Measurements from ENCODE around the gene SDCCAG8. TPM values are rescaled to one million over a fixed set of nuclear protein-coding genes. Genes with fewer than 3 reads are reported as not detected.

Gene SDCCAG8
- polyA plus RNA-seq, 3 donors: 15.6 to 23.4 (median 16.7) TPM

DNA sequence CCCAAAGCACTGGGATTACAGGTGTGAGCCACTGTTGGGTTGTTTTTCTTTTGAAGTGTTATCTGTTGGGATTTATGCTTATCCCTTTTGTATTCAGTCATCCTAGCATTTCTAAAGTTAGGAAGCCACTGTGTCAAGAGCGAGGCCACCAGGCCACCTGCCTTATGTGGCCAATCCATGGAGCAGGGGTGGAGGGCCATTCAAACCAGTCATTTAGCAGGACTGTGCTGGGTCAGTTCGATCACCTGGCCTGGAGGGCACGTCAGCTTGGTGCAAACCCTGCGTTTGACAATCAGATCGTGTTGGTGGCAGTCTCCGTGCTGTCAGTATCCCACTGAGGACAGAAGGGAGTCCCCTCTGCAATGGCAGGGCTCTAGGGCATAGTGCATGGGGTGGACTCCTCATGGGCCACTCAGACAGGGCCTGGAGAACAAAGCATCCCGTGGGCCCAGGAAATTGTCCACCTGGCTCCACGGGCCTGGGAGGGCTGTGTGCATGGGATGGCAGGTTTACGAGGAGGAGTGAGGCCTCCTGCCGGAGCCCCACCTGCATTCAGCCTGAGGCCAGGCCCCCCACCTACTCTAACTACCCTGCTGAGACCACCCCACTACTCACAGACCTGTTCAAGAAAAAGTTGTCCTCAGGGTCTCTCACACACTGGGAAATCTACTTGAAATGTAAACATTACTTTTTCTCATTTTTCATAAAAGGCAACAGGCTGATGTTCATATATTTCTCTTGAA is 242.3 kb downstream of the SDCCAG8 start:
- 94 to 96% (median 95%) methylated on average over 10 of the region's 10 CpGs for WGBS, 3 donors
- H3K27ac ChIP-seq (ENCODE audit: low read depth, low read length): no peak overlapping the region

DNA sequence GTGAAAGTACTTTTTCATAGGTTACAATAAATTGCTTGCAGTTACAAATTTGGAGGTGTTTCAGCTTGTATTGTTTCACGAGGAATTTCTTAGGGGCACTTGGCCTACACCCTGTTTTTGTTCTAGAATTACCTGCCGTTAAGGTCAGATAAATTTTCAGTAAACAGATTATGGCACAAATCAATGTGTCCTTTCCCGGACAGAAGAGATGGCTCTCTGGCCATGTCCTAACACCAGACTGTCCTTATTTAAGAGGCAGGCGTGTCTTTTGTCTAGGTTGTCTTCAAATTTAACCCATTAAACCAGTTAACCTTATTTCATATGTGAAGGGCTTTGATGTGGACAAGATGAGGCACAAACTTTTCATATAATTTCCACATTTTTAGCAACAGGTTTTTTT is 243.4 kb downstream of the SDCCAG8 start:
- H3K27ac ChIP-seq (ENCODE audit: low read depth, low read length): no peak overlapping the region
- WGBS, 3 donors: 53 to 90% (median 90%) methylated on average over 4 of the region's 4 CpGs

DNA sequence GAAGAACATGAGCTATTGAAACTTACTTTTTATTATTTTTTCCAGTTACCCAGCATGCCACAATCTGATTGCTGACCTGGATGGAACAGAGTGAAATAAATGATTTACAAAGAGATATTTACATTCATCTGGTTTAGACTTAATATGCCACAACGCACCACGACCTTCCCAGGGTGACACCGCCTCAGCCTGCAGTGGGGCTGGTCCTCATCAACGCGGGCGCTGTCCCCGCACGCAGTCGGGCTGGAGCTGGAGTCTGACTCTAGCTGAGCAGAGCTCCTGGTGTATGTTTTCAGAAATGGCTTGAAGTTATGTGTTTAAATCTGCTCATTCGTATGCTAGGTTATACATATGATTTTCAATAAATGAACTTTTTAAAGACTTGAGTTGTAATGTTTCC is 243.9 kb downstream of the SDCCAG8 start:
- H3K27ac ChIP-seq (ENCODE audit: low read depth, low read length): no peak overlapping the region
- 90 to 97% (median 93%) methylated on average over 10 of the region's 10 CpGs for WGBS, 3 donors

DNA sequence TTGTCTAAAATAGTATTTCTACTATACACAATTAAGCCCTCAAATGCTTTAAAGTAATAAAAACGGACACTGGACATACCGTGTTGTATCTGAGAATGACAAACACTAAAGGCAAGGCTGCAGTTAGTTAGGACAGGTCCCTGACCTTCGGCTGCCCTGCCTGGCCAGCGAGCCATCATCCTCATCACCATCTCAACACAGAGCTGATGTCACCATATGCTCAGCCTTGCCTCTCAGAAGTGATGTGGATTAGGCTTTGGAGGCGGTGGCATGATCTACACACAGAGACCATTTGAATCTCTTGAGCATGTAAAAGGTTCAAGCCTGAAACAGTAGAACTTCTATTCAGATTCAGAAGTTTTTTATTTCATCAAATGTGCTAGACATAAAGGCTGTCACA is 244.7 kb downstream of the SDCCAG8 start:
- H3K27ac ChIP-seq (ENCODE audit: low read depth, low read length): no peak overlapping the region
- 86 to 95% (median 92%) methylated on average over 5 of the region's 5 CpGs for WGBS, 3 donors

DNA sequence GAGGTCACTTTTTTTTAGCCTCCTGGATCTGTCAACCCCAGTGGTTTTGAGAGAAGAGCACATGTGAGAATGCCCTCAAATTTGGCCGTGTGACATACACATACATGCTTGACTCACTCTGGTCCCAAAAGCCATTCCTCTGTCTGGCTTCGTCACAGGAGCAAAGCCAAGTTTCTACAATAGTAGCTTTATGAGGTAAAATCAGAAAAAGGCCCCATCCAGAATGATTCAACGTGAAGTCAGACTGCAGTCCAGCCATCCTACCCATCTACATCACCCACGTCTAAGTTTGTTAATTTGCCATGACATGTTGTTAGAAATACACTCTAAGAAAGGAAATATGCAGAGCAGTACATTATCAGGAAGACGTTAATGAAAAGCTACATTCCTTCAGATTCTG is 245.2 kb downstream of the SDCCAG8 start:
- H3K27ac ChIP-seq (ENCODE audit: low read depth, low read length): no peak overlapping the region
- 78 to 90% (median 84%) methylated on average over 5 of the region's 5 CpGs for WGBS, 3 donors

DNA sequence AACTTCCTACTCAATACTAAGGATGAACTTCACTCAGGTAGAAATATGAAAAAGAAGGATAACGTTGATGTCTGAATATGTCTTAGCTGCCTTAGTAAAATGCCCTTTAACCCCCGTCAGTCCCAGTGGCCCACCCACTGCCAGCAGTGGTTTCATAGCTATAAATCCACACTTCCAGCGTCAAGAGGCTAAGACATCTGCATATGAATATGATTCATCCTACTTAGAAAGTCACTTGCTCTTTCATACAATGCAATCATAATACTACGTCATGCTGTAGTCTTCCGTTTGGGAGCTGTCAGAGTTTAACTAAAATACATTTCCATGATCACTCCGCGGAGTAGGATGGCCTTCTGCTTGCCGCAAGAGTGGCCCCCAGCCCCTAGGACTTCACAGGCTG is 247.3 kb downstream of the SDCCAG8 start:
- H3K27ac ChIP-seq (ENCODE audit: low read depth, low read length): no peak overlapping the region
- 89 to 95% (median 95%) methylated on average over 8 of the region's 8 CpGs for WGBS, 3 donors

DNA sequence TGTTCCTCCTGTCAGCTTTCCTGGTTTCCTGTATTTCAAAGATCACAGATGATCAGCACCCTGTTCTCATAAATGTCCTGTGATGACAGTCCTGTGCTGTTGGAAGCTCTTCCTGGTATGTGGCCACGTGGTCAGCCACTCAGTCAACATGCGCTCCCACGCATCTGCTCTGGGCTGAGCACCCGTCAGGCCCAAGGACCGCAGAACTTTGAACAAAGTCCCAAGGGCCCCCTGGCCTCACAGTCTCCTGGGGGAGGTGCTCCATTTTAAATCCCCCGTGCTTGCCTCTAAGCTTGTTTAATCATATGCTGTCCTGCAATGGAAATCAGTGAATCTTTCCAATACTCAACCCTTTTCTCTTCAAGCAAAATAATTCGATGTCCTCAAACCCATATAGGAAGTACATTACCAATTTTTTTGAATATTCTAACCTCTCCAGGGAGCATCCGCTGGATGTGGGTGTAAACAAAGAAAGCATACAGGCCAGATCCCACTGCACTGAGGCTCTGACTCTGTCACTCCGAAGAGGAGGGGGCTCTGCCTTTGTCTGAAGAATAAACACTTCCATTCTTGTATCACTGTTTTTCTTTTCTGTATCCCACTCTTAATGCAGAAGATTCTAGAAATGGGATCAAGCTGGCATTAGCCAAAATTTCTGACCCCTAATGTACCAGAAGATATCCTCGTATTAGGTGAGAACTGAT is 250.3 kb downstream of the SDCCAG8 start:
- H3K27ac ChIP-seq (ENCODE audit: low read depth, low read length): no peak overlapping the region
- 72 to 84% (median 79%) methylated on average over 10 of the region's 10 CpGs for WGBS, 3 donors

DNA sequence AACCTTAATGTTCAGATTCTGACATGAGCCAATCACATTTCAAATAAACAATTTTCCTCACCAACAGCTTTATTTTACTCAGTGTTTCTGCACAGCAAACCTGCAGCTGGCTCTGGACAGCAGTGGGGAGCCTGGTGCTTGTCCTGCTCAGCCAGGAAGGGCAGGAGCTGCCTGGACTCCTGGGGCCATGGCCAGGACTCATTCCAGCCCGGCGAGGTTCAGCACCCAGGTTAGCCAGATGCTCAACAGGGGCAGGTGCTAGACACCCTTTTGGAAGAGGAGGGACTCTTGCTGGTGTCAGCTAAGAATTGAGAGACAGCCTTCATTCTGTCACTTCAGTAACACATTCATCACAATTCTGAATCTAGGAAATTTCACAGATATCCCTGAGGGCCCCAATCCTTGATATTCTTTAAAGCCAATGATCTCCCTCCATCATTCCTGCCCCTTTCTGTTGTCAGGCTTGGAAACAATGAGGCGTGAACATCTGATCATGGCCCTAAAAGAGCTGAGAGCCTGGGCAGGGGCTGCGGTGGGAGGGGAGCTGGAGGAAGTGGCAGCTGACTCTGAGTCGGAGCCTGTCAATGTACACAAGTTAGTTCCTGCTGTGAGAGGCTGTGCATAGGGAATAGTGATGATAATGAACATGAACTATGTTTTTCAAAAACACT is 251.3 kb downstream of the SDCCAG8 start:
- WGBS, 3 donors: 67 to 86% (median 74%) methylated on average over 5 of the region's 5 CpGs
- H3K27ac ChIP-seq (ENCODE audit: low read depth, low read length): no peak overlapping the region

DNA sequence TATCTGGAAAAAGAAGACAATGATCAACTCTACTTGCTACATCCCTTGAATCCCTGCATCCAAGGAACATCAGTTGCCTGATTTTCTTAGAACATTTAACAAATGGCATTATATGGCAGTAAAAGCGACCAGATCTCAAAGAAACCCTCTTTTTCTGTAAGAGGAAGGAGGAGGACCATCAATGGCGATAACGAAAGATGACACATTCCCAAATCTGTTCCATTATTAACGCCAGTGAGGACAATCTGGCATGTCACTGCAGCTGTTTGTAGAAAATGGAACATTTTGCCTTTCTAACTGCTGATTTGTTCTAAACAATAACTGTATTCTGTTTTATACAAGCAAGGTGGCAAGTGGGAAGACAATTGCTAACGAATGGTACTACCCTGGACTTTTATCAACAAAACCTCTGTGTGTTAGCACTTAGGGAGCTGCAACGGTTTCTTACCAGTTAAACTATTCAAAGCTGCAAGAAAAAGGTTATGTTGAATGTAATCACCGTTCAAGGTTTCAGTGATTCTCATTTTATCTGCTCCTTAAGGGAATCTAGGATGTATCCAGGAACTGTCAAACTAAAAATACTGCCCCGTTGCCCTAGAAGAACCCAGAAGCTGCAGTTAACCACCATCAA is 251.9 kb downstream of the SDCCAG8 start:
- no peak overlapping the region for H3K27ac ChIP-seq (ENCODE audit: low read depth, low read length)
- WGBS, 3 donors: 76 to 86% (median 77%) methylated on average over 8 of the region's 8 CpGs

DNA sequence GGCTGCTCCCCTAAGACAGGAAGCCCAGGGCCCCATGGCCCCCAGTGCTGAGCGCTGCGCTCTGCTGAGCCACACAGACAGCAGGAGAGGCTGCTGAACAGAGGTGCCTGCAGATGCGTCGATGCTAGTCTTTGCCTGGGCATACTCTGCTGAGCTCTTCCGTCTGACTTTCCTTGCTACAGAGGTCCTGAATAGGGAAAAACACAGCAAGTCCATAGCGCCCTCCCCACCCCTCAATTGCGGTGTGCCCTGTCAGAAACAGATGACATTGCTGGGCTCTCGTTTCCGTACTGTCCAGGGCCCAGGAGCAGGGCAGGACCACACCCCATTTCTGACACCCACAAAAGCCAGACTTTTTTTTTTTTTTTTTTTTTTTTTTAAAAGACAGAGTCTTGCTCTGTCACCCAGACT is 252.5 kb downstream of the SDCCAG8 start:
- no peak overlapping the region for H3K27ac ChIP-seq (ENCODE audit: low read depth, low read length)
- 60 to 83% (median 66%) methylated on average over 9 of the region's 9 CpGs for WGBS, 3 donors

DNA sequence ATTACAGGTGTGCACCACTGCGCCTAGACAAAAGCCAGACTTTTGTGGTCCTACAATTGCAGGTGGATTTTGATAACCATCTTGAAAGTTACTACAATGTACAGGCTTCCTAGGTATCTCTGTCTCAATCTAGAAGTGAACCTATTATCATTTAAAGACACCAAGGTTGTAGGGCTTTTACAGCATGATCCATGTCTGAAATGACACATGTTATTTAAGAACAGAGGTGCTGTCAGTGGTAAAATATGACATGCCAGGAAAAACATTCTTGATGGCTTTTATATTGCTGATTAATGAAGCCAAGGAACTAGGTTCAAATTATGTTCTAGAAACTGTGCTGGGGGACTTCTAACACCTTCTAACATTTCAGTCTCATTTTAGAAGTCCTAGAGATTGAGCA is 253.1 kb downstream of the SDCCAG8 start:
- WGBS, 3 donors: 94 to 100% (median 98%) methylated on average over 1 of the region's 1 CpG

DNA sequence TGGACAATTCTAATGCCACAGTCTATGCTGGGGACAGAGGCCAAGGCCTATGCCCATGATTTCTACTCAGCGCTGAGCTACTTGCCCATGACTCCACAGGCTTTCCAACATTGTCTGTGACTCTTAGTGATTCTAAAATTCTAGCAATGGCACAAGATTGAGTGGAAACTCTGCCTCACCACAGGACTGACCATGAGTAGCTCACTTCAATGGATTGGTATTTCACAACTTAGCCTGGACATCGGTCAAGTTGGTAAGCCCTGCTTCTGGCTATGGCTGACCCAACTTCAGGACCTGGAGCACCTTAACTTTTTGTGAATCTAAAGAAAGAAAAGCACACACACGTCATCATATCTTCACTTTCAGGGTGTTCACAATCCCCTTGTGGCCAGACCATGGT is 255.1 kb downstream of the SDCCAG8 start:
- 93 to 97% (median 95%) methylated on average over 3 of the region's 3 CpGs for WGBS, 3 donors
- no peak overlapping the region for H3K27ac ChIP-seq (ENCODE audit: low read depth, low read length)

More for the DNA sequence above, 253.1 kb downstream of the SDCCAG8 start:
- no peak overlapping the region for H3K27ac ChIP-seq (ENCODE audit: low read depth, low read length)

DNA sequence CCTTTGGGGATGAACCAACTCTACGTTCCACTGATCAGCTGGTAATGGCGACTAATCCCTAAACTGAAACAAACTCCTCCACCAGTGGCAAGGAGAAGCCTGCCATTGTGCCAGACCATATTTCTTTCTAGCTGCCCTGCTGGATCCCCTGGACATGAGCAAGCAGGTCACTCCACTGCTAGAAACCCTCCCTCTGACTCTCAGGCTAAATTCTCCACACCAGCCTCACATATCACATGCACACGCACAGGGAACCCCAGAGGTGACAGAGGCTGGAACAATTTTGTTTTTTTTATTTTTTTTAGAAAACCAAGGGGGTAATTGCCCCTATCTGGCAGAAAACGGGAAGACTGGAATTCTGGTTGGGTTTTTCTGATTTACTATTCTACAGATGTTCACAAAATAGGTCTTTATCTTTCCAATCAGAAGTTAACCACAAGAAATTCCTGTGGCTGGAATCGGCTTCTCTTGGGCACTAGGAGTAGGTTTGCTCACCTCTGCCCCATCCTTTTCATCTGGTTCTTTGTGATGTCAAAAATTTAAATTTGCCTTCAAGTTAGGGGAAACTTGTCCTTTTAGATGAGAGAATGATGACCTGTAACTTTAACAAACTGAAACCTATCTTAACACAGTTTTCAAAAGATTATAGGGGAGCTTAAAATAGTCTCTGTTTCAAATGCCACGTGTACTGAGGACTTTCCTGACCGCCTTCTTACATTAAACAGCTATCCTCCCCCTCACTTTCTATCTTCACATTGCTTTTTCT is 258.1 kb downstream of the SDCCAG8 start:
- WGBS, 3 donors: 80 to 83% (median 81%) methylated on average over 7 of the region's 7 CpGs
- H3K27ac ChIP-seq (ENCODE audit: low read depth, low read length): no peak overlapping the region

DNA sequence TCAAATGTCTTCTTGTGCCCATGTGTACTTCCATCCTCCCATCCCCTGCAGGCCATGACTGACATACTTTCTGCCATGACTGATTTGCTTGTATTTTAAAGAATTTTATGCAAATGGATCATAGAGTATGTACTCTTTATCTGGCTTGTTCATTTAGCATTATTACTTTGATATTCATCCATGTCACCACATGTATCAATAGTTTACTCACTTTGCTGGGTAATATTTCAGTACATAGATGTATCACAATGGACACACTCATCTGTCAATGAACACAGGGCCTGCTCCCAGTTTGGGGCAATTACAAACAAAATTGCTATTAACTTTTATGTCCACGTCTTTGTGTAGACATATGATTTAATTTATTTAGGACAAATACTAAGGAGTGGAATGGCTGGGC is 259.1 kb downstream of the SDCCAG8 start:
- WGBS, 3 donors: 87 to 89% (median 89%) methylated on average over 1 of the region's 1 CpG
- H3K27ac ChIP-seq (ENCODE audit: low read depth, low read length): no peak overlapping the region

DNA sequence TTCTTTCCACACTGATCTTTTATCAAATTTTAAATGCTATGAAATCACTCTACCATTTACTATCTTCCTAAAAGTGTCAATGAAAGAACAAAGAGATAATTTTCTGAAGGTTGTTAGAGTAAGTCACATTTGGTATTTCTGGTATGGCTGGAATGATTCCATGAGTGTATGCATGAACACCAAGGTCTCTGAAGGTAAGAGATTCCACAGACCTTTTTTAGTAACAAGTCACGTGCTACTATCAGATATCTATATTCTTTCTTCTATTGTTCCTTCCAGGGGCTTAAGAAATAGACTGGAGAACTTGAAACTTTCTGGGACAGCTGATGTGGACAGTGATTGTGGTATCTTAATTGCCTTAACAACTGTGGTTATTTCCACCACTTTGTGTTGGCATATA is 265.0 kb downstream of the SDCCAG8 start:
- WGBS, 3 donors: 59 to 86% (median 76%) methylated on average over 1 of the region's 1 CpG
- no peak overlapping the region for H3K27ac ChIP-seq (ENCODE audit: low read depth, low read length)

DNA sequence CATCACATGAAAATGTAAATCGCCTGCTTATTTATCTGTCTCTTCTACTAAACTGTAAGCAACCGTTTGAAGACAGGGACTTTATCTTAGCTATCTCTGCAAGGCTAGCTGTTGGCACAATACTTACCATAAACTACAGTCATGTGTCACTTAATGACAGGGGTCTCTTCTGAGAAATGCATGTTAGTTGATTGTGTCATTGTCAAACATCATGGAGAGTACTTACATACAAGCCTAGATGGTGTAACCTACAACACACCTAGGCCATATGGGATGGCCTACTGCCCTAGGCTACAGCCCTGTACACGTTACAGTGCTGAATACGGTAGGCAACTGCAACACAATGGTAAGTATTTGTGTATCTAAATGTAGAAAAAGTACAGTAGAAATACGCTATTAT is 267.9 kb downstream of the SDCCAG8 start:
- 87 to 93% (median 92%) methylated on average over 5 of the region's 5 CpGs for WGBS, 3 donors
- H3K27ac ChIP-seq (ENCODE audit: low read depth, low read length): no peak overlapping the region

DNA sequence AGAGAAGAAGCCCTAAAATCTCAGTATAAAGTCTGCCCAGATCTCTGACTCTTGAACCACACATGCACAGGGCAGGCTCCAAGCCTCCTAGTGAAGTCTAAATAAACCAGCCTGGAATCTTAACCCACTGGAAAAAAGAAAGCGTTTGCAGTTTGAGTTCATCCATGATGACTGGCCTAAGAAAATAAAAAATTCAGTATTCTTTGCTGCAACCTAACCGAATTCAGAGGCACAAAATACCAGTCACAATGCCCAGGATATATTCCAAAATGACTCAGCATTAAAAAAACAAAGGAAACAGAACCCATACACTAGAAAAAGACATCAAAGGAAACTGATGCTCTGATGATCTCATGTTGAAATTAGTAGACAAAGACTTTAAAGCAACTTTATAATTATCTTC is 269.2 kb downstream of the SDCCAG8 start:
- H3K27ac ChIP-seq (ENCODE audit: low read depth, low read length): no peak overlapping the region
- WGBS, 3 donors: 76 to 88% (median 79%) methylated on average over 2 of the region's 2 CpGs

DNA sequence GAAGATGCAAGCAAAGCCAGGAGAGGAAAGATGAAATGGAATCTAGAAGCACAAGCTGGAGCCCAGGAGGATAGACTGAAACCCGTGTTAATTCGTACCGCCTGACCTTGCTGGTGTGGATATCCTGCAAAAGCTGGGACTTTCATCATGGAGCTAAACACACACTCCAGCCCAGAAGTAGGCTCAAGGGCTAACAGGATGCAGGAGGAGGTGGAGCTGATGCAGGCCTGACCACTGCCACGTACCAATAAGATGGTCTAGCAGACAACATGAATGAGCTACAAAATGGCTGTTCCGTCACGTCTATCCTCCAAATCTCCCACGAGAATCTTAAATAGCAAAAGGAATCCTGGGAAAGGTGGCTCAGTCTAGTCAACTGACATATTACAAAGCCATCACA is 270.3 kb downstream of the SDCCAG8 start:
- H3K27ac ChIP-seq (ENCODE audit: low read depth, low read length): no peak overlapping the region
- WGBS, 3 donors: 90 to 96% (median 93%) methylated on average over 7 of the region's 7 CpGs
